H1 (cell line): ENCODE data around the gene ZFP1.

ENCODE experiments used
- CREB1 ChIP-seq: IDR thresholded peaks from 2 replicates; pipeline ENCODE4 v1.6.1; 2012; ENCODE audit warnings: inconsistent platforms
- EP300 ChIP-seq, 2 experiments: IDR thresholded peaks; 1 replicate in 1 of 2; 2 replicates in 1 of 2; pipeline ENCODE4 v1.6.1; 2011 to 2012; ENCODE audit warnings: low read depth in 2 of 2, low read length in 2 of 2, mild to moderate bottlenecking in 2 of 2, borderline replicate concordance in 1 of 2, inconsistent platforms in 1 of 2, moderate library complexity in 1 of 2
- EZH2 ChIP-seq: fragments of 200-600 bp; sonication (generic); IDR thresholded peaks from 2 replicates; pipeline ENCODE4 v1.7.1; 2012; ENCODE audit warnings: low read depth, mild to moderate bottlenecking, moderate library complexity, low read length, inconsistent platforms; ENCODE audit not compliant: severe bottlenecking
- GABPA ChIP-seq: IDR thresholded peaks from 2 replicates; pipeline ENCODE4 v1.6.1; 2011; ENCODE audit warnings: mild to moderate bottlenecking, low read length, moderate library complexity, borderline replicate concordance; ENCODE audit not compliant: insufficient read depth
- GTF2F1 ChIP-seq: IDR thresholded peaks from 2 replicates; pipeline ENCODE4 v1.6.1; 2012; ENCODE audit warnings: low read depth, low read length, improper control_type of control experiment, borderline replicate concordance
- POLR2AphosphoS5 ChIP-seq: IDR thresholded peaks from 2 replicates; pipeline ENCODE4 v1.6.1; 2011; ENCODE audit warnings: low read depth, low read length
- SIN3A ChIP-seq, 2 experiments: IDR thresholded peaks in 1 of 2; conservative IDR thresholded peaks in 1 of 2; 2 replicates each; pipeline ENCODE4 v1.6.1; 2011 to 2012; ENCODE audit warnings: low read length in 2 of 2, improper control_type of control experiment in 1 of 2, low read depth in 1 of 2, mild to moderate bottlenecking in 1 of 2
- TF ChIP-seq, protein P1 (sequence below), 3 experiments: IDR thresholded peaks; 1 replicate in 2 of 3; 2 replicates in 1 of 3; pipeline versions ENCODE4 v1.5.1 to v1.6.1; 2011; ENCODE audit warnings: low read length in 3 of 3, mild to moderate bottlenecking in 3 of 3, inconsistent platforms in 2 of 3, low read depth in 1 of 3, moderate library complexity in 1 of 3; ENCODE audit not compliant: insufficient read depth in 1 of 3; ENCODE audit errors: control extremely low read depth in 1 of 3

DNA sequence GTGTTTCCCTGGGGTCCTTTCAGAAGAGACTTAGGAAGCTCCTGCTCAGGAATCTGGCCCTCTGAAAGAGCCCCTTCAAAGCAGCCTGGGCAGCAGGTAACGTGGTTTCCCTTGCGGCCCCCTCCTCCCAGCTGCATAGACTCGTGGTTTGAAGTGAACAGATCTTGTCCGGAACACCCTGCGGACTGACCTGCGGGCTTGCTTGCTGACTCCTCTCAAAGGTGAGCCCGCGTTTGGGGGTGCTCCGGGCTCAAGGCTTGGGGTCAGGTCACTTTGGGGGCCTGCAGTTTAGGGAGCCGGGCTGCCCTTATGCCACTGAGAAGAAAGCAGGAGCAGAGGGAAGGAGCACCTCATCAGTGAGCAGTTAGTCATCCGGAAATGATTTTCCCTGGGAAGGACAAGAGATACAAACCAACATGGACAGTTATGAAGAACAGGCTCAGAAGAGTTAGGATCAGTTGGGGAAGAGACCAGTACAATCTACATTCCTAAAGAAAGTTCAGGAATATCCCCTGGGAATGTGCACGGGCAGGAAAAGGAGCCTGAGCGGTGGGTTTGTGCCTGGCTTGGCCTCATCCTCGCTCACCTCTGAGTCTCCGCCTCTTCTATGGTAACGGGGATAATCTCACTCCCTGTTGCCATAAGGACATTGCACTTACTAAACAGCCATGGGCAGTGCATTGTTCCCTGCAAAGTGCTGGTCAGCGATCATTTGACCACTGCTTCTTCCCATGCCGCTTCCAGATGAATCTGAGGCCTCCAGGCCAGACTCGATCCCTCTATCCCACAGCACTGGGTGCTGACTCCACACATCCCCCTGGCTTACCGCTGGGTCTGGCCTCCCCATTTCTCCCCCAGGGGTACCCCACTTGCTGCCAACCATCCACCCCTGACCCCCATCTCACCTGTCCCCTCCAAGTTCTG lies 41.7 kb upstream of the ZFP1 start:
- TF ChIP-seq EZH2 (no peak), EP300 (IDR thresholded peaks at IDR 0.05; ENCODE audit: borderline replicate concordance in 1 of 2, low read depth in 2 of 2, low read length in 2 of 2) (no peak), POLR2AphosphoS5 (no peak), GTF2F1 (no peak), CREB1 (no peak), SIN3A (conservative IDR thresholded peaks at IDR 0.05 in 1 of 2, IDR thresholded peaks at IDR 0.05 in 1 of 2; ENCODE audit: low read depth in 1 of 2, low read length in 2 of 2) (no peak), GABPA (no peak)
- TF ChIP-seq, protein P1, sequence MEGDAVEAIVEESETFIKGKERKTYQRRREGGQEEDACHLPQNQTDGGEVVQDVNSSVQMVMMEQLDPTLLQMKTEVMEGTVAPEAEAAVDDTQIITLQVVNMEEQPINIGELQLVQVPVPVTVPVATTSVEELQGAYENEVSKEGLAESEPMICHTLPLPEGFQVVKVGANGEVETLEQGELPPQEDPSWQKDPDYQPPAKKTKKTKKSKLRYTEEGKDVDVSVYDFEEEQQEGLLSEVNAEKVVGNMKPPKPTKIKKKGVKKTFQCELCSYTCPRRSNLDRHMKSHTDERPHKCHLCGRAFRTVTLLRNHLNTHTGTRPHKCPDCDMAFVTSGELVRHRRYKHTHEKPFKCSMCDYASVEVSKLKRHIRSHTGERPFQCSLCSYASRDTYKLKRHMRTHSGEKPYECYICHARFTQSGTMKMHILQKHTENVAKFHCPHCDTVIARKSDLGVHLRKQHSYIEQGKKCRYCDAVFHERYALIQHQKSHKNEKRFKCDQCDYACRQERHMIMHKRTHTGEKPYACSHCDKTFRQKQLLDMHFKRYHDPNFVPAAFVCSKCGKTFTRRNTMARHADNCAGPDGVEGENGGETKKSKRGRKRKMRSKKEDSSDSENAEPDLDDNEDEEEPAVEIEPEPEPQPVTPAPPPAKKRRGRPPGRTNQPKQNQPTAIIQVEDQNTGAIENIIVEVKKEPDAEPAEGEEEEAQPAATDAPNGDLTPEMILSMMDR (IDR thresholded peaks at IDR 0.05; ENCODE audit: control extremely low read depth in 1 of 3, insufficient read depth in 1 of 3, low read depth in 1 of 3, low read length in 3 of 3), result no peak
